GM23338 (cell line): ENCODE data around the gene UGT1A4.
"Not testable (repeated sequence)": the region's sequence is repeated elsewhere in the genome, so short reads cannot be mapped to it uniquely, and the experiment has no call there.

Source experiments
- CREB1 ChIP-seq: fragments of 250-450 bp; sonication (Bioruptor Pico); IDR thresholded peaks from 2 replicates; pipeline ENCODE4 v1.5.0; 2020; ENCODE audit warnings: low read depth, mild to moderate bottlenecking, moderate library complexity
- CTCF ChIP-seq, 2 experiments: fragments of 200-600 bp in 1 of 2; sonication (generic) in 1 of 2; conservative IDR thresholded peaks; 2 replicates each; pipeline versions ENCODE4 v1.5.1 to v1.6.1; 2016 to 2017; ENCODE audit warnings: antibody characterized with exemption in 2 of 2, low read depth in 2 of 2, mild to moderate bottlenecking in 2 of 2, moderate library complexity in 1 of 2
- EZH2 ChIP-seq: fragments of 200-600 bp; sonication (generic); IDR thresholded peaks from one replicate; pipeline ENCODE4 v1.8.0; 2017; ENCODE audit warnings: antibody characterized with exemption, mild to moderate bottlenecking, low read depth; ENCODE audit not compliant: unreplicated experiment
- EZH2phosphoT487 ChIP-seq: fragments of 200-600 bp; sonication (generic); IDR thresholded peaks from one replicate; pipeline ENCODE4 v1.8.1; 2018; ENCODE audit warnings: antibody characterized with exemption; ENCODE audit not compliant: unreplicated experiment
- JUNB ChIP-seq: IDR thresholded peaks from one replicate; pipeline ENCODE4 v1.6.1; 2016; ENCODE audit warnings: antibody characterized with exemption; ENCODE audit not compliant: unreplicated experiment
- NANOG ChIP-seq: IDR thresholded peaks from 2 replicates; pipeline ENCODE4 v1.6.1; 2016; ENCODE audit warnings: antibody characterized with exemption, borderline replicate concordance
- POLR2AphosphoS5 ChIP-seq: IDR thresholded peaks from 2 replicates; pipeline ENCODE4 v1.6.1; 2016; ENCODE audit warnings: antibody characterized with exemption, low read depth
- STAT1 ChIP-seq: IDR thresholded peaks from one replicate; pipeline ENCODE4 v1.6.1; 2016; ENCODE audit warnings: antibody characterized with exemption; ENCODE audit not compliant: unreplicated experiment
- ZNF114 ChIP-seq: fragments of 250-450 bp; sonication (Bioruptor Pico); IDR thresholded peaks from 2 replicates; pipeline ENCODE4 v1.5.0; 2020; ENCODE audit warnings: mild to moderate bottlenecking, moderate library complexity
- TF ChIP-seq, protein P1 (sequence below): IDR thresholded peaks from one replicate; pipeline ENCODE4 v1.6.1; 2018; ENCODE audit warnings: antibody characterized with exemption; ENCODE audit not compliant: unreplicated experiment

DNA sequence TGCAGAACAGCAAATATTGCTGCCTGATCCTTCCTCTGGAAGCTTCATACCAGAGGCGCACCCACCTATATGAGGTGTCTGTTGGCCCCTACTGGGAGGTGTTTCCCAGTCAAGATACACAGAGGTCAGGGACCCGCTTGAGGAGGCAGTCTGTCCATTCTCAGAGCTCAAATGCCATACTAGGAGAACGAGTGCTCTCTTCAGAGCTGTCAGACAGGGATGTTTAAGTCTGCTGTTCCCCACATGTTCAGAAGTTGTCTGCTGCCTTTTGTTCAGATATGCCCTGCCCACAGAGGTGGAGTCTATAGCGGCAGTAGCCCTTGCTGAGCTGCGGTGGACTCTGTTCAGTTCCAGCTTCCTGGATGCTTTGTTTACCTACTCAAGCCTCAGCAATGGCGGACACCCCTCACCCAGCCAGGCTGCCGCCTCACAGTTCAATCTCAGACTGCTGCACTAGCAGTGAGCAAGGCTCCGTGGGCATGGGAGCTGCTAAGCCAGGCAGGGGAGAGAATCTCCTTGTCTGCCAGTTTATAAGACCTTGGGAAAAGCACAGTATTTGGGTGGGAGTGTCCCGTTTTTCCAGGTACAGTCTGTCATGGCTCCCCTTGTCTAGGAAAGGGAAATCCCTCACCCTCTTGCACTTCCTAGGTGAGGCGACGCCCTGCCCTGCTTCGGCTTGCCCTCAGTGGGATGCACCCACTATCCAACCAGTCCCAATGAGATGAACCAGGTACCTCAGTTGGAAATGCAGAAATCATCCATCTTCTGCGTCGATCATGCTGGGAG lies 18.5 kb downstream of the UGT1A4 start:
- not testable (repeated sequence) for TF ChIP-seq CTCF (conservative IDR thresholded peaks at IDR 0.05; ENCODE audit: low read depth in 2 of 2); ZNF114 (CRISPR knock-in tag); CREB1; STAT1; JUNB; EZH2; POLR2AphosphoS5; EZH2phosphoT487; NANOG
- TF ChIP-seq, protein P1, sequence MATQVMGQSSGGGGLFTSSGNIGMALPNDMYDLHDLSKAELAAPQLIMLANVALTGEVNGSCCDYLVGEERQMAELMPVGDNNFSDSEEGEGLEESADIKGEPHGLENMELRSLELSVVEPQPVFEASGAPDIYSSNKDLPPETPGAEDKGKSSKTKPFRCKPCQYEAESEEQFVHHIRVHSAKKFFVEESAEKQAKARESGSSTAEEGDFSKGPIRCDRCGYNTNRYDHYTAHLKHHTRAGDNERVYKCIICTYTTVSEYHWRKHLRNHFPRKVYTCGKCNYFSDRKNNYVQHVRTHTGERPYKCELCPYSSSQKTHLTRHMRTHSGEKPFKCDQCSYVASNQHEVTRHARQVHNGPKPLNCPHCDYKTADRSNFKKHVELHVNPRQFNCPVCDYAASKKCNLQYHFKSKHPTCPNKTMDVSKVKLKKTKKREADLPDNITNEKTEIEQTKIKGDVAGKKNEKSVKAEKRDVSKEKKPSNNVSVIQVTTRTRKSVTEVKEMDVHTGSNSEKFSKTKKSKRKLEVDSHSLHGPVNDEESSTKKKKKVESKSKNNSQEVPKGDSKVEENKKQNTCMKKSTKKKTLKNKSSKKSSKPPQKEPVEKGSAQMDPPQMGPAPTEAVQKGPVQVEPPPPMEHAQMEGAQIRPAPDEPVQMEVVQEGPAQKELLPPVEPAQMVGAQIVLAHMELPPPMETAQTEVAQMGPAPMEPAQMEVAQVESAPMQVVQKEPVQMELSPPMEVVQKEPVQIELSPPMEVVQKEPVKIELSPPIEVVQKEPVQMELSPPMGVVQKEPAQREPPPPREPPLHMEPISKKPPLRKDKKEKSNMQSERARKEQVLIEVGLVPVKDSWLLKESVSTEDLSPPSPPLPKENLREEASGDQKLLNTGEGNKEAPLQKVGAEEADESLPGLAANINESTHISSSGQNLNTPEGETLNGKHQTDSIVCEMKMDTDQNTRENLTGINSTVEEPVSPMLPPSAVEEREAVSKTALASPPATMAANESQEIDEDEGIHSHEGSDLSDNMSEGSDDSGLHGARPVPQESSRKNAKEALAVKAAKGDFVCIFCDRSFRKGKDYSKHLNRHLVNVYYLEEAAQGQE = not testable (repeated sequence)
